HepG2 (cell line): ENCODE measurements around the gene MINDY1. TPM values are rescaled to one million over a fixed set of nuclear protein-coding genes. Genes with fewer than 3 reads are reported as not detected.

Source experiments
- AGO1 ChIP-seq: fragments of 200-400 bp; formaldehyde crosslinking; IDR thresholded peaks from 2 replicates; pipeline ENCODE4 v1.6.1; 2017; ENCODE audit warnings: mild to moderate bottlenecking, low read depth, low read length, moderate library complexity; ENCODE audit not compliant: poor library complexity, severe bottlenecking
- BHLHE40 ChIP-seq: IDR thresholded peaks from 2 replicates; pipeline ENCODE4 v1.6.1; 2011; ENCODE audit warnings: low read length, improper control_type of control experiment
- DZIP1 ChIP-seq: sonication (generic); formaldehyde crosslinking; IDR thresholded peaks from 2 replicates; pipeline ENCODE4 v1.5.0; 2020; ENCODE audit warnings: mild to moderate bottlenecking, missing genetic modification reagents
- HDAC1 ChIP-seq: sonication (generic); formaldehyde crosslinking; IDR thresholded peaks from 2 replicates; pipeline ENCODE4 v1.5.1; 2020; ENCODE audit warnings: mild to moderate bottlenecking, missing genetic modification reagents
- MEIS2 ChIP-seq: sonication (generic); formaldehyde crosslinking; IDR thresholded peaks from 2 replicates; pipeline ENCODE4 v1.9.0; 2021; ENCODE audit warnings: mild to moderate bottlenecking, missing genetic modification reagents
- NBN ChIP-seq: fragments of 450-650 bp; conservative IDR thresholded peaks from 2 replicates; pipeline ENCODE4 v1.6.1; 2017
- NFE2L1 ChIP-seq: sonication (generic); formaldehyde crosslinking; IDR thresholded peaks from 2 replicates; pipeline ENCODE4 v1.4.0; 2020; ENCODE audit warnings: missing genetic modification reagents, mild to moderate bottlenecking, borderline replicate concordance
- PBX2 ChIP-seq: IDR thresholded peaks from 2 replicates; pipeline ENCODE4 v1.6.1; 2016; ENCODE audit warnings: control low read depth
- RXRB ChIP-seq: IDR thresholded peaks from 2 replicates; pipeline ENCODE4 v1.6.1; 2016; ENCODE audit warnings: borderline replicate concordance, missing genetic modification reagents, missing compliant biosample characterization
- SATB2 ChIP-seq: sonication (generic); formaldehyde crosslinking; IDR thresholded peaks from 2 replicates; pipeline ENCODE4 v1.5.0; 2020; ENCODE audit warnings: missing genetic modification reagents
- TIGD3 ChIP-seq: sonication (generic); formaldehyde crosslinking; IDR thresholded peaks from 2 replicates; pipeline ENCODE4 v1.5.1; 2020; ENCODE audit warnings: mild to moderate bottlenecking, missing genetic modification reagents, borderline replicate concordance
- ZNF318 ChIP-seq: sonication (generic); formaldehyde crosslinking; IDR thresholded peaks from 2 replicates; pipeline ENCODE4 v1.4.0; 2020; ENCODE audit warnings: mild to moderate bottlenecking, missing genetic modification reagents
- ZNF552 ChIP-seq: sonication (generic); formaldehyde crosslinking; IDR thresholded peaks from 2 replicates; pipeline ENCODE4 v1.9.0; 2022; ENCODE audit warnings: missing genetic modification reagents, mild to moderate bottlenecking, borderline replicate concordance
- polyA plus RNA-seq, 8 experiments: library from polyadenylated mRNA; depleted of rRNA in 3 of 8; stranded (reverse) in 7 of 8; unstranded in 1 of 8; fragments of >200 nt; fragmentation: Illumina TruSeq in 4 of 8; extraction: Trizol in 4 of 8; gene quantifications; 2 replicates each; pipeline versions ENCODE4 v1.2.1 to v1.2.3, GENCODE V29; 2011 to 2016; ENCODE audit warnings: low read depth in 4 of 8, missing spikeins in 1 of 8, mixed read lengths in 1 of 8; ENCODE audit not compliant: insufficient read depth in 1 of 8
- total RNA-seq, 5 experiments: library from RNA; depleted of rRNA; stranded (reverse); fragments of >200 nt; fragmentation: Illumina TruSeq; extraction: Trizol; gene quantifications; 2 replicates each; pipeline ENCODE4 v1.2.3, GENCODE V29; 2016; ENCODE audit warnings: low read depth in 1 of 5
- TF ChIP-seq, protein P1 (sequence below): IDR thresholded peaks from 2 replicates; pipeline ENCODE4 v1.6.1; 2016; ENCODE audit warnings: missing genetic modification reagents, missing compliant biosample characterization

MINDY1 gene
- total and polyA plus RNA-seq, 2 of the 13 experiments (the other 11 are each of a cell fraction or from before 2014, with no cell fraction given): 11.1 to 15.0 TPM

- TF ChIP-seq MEIS2 (CRISPR knock-in tag) (no peak), ZNF552 (CRISPR knock-in tag) (no peak), BHLHE40 (no peak), PBX2 (no peak), NFE2L1 (CRISPR knock-in tag) (no peak), RXRB (no peak), NBN (no peak), HDAC1 (CRISPR knock-in tag) (peak; percentile 34; the same call in 1 of the 2 replicates), TIGD3 (no peak), ZNF318 (CRISPR knock-in tag) (no peak), DZIP1 (CRISPR knock-in tag) (no peak), SATB2 (CRISPR knock-in tag) (no peak), AGO1 (no peak)
- TF ChIP-seq, protein P1, sequence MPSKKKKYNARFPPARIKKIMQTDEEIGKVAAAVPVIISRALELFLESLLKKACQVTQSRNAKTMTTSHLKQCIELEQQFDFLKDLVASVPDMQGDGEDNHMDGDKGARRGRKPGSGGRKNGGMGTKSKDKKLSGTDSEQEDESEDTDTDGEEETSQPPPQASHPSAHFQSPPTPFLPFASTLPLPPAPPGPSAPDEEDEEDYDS (CRISPR knock-in tag): peak; percentile 18; the same call in 1 of the 2 replicates
Measured at GRCh38 chr1:151047591-151047924, 40.9 kb upstream of the MINDY1 start, which contains the start of gene C1orf56 (continued).
